NCI-H2081 treated with DMSO at 0.1 percent for 48 hours (cell line): ENCODE measurements around the gene PSMG4.

ENCODE experiments used
- DNase-seq: peaks from one replicate; lab custom pipeline; 2025; lab: John Stamatoyannopoulos, UW

The PSMG4 gene, protein sequence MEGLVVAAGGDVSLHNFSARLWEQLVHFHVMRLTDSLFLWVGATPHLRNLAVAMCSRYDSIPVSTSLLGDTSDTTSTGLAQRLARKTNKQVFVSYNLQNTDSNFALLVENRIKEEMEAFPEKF

DNA sequence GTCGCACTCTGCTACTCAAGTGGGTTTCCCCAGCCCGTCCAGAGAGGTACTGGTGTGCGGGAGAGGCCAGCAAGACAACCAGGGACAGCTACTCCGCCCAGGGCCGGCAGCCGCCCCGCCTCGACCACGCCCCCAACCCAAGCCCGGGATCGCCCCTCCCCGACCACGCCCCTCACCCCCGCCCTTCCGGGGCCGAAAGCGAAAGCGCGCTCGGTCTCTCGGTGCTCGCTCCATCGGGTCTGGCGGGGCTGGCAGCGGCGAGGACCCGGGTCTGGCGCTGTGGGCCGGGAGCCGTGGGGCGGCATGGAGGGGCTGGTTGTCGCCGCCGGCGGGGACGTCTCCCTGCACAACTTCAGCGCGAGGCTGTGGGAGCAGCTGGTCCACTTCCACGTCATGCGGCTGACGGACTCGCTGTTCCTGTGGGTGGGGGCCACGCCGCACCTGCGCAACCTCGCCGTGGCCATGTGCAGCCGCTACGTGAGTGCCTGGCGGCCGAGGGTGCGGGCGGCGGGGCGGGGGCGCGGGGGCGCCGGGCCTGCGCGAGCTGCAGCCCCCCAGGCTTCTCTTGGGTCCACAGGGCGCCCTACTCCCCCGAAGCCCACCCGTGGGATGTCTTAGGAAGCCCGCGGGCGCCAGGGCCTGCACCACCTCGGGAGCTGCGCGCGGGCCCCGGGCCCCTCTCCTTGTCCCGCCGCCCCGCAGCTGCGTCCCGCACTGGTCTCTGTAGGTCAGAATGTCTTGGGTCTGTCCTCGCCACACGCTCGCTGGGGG lies at the start of gene PSMG4:
Gene PSMG4 (plus strand): TSS at position 228 of the 771 bp plus-strand sequence. CDS start 76 bp downstream, at position 304.
- DNase-seq = peak; percentile 25

DNA sequence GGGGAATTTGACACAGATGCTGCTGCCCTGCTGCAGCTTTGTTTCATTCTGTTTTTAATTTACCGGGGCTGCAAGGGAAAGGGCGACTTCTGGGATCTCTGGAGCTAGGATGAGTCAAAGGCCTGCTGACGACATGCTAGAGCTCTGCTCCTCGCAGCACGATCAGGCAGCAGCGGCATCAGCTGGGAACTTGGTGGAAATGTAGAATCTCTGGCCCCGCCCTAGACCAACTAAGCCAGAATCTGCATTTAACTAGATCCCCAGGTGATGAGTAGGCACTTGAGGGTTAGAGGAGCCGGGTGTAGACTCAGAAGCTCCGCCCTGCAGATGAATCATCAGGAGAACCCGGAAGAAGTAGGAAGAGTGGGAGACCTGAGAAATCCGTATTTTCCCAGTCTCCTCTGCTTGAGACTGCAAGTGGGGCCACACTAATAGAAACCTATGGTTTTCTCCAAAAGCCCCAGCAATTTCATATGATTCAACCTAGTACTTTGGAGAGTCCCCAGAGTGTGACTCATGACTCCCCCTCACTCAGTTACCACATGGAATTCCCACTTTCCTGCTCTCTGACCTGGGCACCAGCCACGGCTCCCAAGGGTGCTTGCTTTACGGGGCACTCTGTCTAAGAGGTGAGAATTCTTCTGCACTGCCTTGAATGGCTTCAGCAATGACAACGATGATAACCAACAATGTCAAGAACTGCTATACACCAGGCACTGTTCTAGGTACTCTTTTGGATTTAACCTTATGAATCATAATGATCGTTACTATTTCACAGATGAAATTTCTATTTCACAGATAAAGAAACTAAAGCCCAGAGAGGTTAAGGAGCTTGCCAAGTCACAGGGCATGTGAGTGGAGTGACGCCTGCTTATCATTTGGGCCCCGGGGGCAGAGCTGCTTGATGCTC lies 49.4 kb upstream of the PSMG4 start:
- DNase-seq = no peak

GRCh38 chr6:3210024-3210610 lies 48.6 kb upstream of the PSMG4 start:
- DNase-seq = no peak

GRCh38 chr6:3211681-3212080 lies 47.1 kb upstream of the PSMG4 start:
- DNase-seq = no peak

- DNase-seq = no peak
These were observed 46.5 kb upstream of the PSMG4 start for GRCh38 chr6:3212261-3212660.

- no peak for DNase-seq
These were observed 45.4 kb upstream of the PSMG4 start for GRCh38 chr6:3213334-3213695.

GRCh38 chr6:3214898-3215297 lies 43.8 kb upstream of the PSMG4 start:
- no peak for DNase-seq

DNA sequence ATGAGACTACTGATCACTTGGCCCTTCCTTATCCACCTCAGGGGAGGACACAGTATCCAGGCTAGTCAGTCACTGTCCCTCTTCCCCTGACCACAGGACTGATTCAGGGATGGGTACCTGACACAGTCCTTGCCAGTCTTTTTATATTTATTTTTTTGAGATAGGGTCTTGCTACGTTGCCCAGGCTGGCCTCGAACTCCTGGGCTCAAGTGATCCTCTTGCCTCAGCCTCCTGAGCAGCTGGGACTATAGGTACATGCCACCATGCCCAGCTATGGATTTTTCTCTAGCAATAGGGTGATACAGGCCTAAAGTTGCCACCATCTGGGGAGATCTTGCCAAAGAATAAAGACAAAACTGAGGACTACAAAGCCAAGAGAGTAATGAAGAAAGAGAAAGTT lies 41.5 kb upstream of the PSMG4 start:
- DNase-seq = no peak

DNA sequence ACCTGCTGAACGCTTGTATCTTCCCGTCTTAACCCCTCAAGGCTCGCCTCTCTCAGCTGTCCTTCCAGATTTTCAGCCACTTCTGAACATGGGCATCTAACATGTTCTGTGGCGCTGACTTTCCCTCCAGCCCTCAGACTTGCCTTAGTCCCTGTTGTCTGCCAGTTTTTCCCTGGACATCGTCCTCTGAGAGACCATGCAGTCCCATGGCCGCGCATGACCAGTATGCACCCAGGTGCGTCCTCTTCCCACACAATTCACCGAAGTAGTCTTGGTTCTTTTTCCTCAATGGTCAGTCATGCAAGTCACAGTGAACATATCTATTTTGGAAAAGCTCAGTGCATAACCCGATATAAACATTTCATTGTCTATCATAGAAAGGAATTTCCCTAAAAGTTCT lies 40.5 kb upstream of the PSMG4 start:
- DNase-seq = no peak

DNA sequence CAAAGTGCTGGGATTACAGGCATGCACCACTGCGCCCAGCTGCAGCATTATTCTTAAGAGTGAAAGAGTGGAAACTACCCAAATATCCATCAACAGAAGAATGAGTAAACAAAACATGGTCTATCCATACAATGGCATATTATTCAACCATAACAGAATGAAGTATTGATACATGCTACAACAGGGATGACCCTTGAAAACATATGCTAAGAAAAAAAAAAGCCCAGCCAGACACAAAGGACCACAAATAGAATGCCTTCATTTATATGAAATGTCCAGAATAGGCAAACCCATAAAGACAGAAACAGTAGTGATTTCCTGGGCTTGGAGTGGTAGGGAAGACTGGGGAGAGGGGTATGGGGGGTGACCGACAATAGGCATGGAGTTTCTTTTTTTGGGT lies 38.4 kb upstream of the PSMG4 start:
- DNase-seq = no peak

- no peak for DNase-seq
These were observed 37.2 kb upstream of the PSMG4 start for GRCh38 chr6:3221578-3221977.

- peak; percentile 67 for DNase-seq
These were observed 36.2 kb upstream of the PSMG4 start for GRCh38 chr6:3222506-3223038.

- no peak for DNase-seq
These were observed 32.7 kb upstream of the PSMG4 start for GRCh38 chr6:3226042-3226441.

GRCh38 chr6:3226481-3227362 lies 32.0 kb upstream of the PSMG4 start:
- DNase-seq = no peak

DNA sequence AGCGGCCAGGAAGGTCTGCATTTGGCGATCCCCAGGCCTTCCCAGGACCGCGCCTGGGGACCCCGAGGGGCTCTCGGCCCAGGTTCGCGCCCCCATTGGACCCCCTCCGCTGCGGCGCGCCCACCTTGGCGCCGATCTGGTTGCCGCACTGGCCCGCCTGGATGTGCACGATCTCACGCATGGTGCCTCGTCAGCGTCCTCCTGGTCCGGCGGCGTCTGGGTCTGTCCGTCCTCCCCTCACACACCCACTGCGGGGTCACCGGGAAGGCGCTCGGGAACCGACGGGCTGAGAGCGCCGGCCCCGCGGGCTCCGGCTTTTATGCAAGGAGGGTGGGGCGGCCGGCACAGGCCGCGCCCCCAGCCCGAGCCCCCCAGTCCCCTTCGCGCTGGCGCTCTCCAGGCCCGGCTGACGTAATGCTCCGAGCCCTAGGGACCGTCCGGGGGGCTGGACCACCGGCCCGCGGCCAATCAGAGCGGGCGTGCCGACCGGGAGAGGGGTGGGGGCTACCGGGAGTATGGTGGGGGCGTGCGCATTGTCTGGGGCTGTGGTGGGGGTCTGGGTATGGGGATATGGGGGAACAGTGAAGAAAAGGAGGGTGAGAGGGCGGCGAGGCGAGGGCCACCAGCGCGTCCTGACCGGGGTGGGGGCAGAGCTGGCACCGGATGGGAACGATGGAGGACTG lies 31.2 kb upstream of the PSMG4 start, which contains the start of gene TUBB2B:
Gene TUBB2B (minus strand): TSS at position 291 of the 683 bp plus-strand sequence. CDS start 110 bp downstream, at position 181.
- DNase-seq = peak; percentile 63

DNA sequence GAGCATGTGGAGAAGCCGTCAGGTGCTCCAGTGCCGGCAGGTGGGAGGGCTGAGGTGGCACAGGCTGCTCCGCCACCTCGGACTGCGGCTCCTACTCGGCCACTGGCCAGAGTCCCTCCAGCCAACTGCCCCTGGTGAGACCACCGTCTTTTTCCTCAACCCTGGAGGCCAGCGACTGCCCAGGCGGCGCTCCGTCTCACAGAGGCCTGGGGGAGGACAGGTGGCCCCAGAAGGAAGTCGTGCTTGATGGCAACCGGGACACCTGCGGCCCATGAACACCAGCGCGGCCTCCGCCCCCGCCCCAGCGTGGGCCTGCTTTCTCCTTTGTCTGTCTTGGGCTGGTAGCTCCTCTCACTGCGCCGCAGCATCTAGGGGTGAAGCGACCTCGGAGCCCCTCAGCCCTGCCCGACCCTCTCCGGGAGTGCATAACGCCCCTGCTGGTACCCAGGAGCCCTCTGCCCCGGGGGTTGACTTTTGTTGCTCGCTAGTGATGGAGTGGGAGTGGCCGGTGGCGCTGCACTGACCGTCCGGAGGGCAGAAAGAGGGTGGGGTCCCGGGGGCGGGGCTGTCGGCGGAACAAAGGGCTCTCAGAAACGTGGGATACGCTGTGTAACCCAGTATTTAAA lies 30.6 kb upstream of the PSMG4 start:
- peak; percentile 81 for DNase-seq

- DNase-seq = no peak
These were observed 29.8 kb upstream of the PSMG4 start for GRCh38 chr6:3228771-3229565.

DNA sequence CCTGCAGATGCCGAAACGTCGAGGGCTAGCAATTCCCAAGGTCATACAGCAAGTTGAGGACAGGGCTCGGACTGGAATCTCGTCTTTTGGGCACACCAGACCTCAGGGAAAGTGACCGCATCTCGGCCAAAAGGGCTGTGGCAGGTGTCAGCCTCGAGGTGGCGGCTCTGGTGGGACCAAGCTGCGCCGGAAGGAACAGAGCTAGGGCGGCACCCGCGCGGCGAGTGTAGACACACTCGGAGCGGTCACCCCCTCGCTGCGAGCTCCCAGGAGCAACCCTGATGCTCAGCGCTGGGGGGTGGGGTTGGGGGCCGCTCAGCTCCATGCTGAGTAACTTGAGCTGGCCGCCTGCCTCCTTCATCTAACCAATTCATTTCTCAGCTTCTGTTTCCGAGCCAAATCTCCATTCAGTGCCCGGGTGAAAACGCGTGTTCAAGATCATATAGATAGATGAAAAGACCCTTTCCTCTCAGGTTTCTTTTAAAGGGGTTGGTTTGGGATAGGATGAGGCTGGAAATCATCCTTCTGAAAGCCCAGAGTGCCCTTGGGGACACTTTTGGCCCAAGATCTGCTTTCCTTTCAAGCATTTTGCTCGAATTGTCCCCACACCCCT lies 29.1 kb upstream of the PSMG4 start:
- peak; percentile 69 for DNase-seq
